ENCODE data around the gene HOXA9.

HOXA9 gene

GRCh38 chr7:27165089-27165995, at the start of gene HOXA9:
TSS of gene HOXA9 (minus strand) at chr7:27165537. CDS start at chr7:27165457, 80 bp downstream.
- no peak for DNase-seq (ENCODE audit: extremely low read depth in 1 of 2, low read depth in 1 of 2)

GRCh38 chr7:27214239-27214950, 49.1 kb upstream of the HOXA9 start:
- DNase-seq (ENCODE audit: extremely low read depth in 1 of 2, low read depth in 1 of 2): no peak

GRCh38 chr7:27213433-27214238, 48.3 kb upstream of the HOXA9 start:
- no peak for DNase-seq (ENCODE audit: extremely low read depth in 1 of 2, low read depth in 1 of 2)

- no peak for DNase-seq (ENCODE audit: extremely low read depth in 1 of 2, low read depth in 1 of 2)
Observed at GRCh38 chr7:27212497-27213432, 47.4 kb upstream of the HOXA9 start.

GRCh38 chr7:27211764-27212204, 46.4 kb upstream of the HOXA9 start:
- DNase-seq (ENCODE audit: extremely low read depth in 1 of 2, low read depth in 1 of 2): no peak

GRCh38 chr7:27211084-27211446, 45.7 kb upstream of the HOXA9 start:
- DNase-seq (ENCODE audit: extremely low read depth in 1 of 2, low read depth in 1 of 2): no peak

GRCh38 chr7:27210441-27211083, 45.2 kb upstream of the HOXA9 start:
- DNase-seq (ENCODE audit: extremely low read depth in 1 of 2, low read depth in 1 of 2): no peak

GRCh38 chr7:27209933-27210440, 44.6 kb upstream of the HOXA9 start:
- no peak for DNase-seq (ENCODE audit: extremely low read depth in 1 of 2, low read depth in 1 of 2)

- no peak for DNase-seq (ENCODE audit: extremely low read depth in 1 of 2, low read depth in 1 of 2)
Observed at GRCh38 chr7:27208998-27209397, 43.7 kb upstream of the HOXA9 start.

GRCh38 chr7:27207348-27207985, 42.1 kb upstream of the HOXA9 start:
- DNase-seq (ENCODE audit: extremely low read depth in 1 of 2, low read depth in 1 of 2): no peak

GRCh38 chr7:27205325-27206280, 40.3 kb upstream of the HOXA9 start:
- DNase-seq (ENCODE audit: extremely low read depth in 1 of 2, low read depth in 1 of 2): no peak

GRCh38 chr7:27204851-27205322, 39.5 kb upstream of the HOXA9 start:
- DNase-seq (ENCODE audit: extremely low read depth in 1 of 2, low read depth in 1 of 2): no peak

GRCh38 chr7:27203964-27204594, 38.7 kb upstream of the HOXA9 start:
- DNase-seq (ENCODE audit: extremely low read depth in 1 of 2, low read depth in 1 of 2): no peak

- no peak for DNase-seq (ENCODE audit: extremely low read depth in 1 of 2, low read depth in 1 of 2)
Observed at GRCh38 chr7:27203365-27203953, 38.1 kb upstream of the HOXA9 start.

GRCh38 chr7:27202862-27203134, 37.5 kb upstream of the HOXA9 start:
- no peak for DNase-seq (ENCODE audit: extremely low read depth in 1 of 2, low read depth in 1 of 2)

GRCh38 chr7:27202018-27202861, 36.9 kb upstream of the HOXA9 start:
- no peak for DNase-seq (ENCODE audit: extremely low read depth in 1 of 2, low read depth in 1 of 2)
